ENCODE data around the gene AHDC1.
"Not testable (repeated sequence)": the region's sequence is repeated elsewhere in the genome, so short reads cannot be mapped to it uniquely, and the experiment has no call there.

Gene AHDC1

DNA sequence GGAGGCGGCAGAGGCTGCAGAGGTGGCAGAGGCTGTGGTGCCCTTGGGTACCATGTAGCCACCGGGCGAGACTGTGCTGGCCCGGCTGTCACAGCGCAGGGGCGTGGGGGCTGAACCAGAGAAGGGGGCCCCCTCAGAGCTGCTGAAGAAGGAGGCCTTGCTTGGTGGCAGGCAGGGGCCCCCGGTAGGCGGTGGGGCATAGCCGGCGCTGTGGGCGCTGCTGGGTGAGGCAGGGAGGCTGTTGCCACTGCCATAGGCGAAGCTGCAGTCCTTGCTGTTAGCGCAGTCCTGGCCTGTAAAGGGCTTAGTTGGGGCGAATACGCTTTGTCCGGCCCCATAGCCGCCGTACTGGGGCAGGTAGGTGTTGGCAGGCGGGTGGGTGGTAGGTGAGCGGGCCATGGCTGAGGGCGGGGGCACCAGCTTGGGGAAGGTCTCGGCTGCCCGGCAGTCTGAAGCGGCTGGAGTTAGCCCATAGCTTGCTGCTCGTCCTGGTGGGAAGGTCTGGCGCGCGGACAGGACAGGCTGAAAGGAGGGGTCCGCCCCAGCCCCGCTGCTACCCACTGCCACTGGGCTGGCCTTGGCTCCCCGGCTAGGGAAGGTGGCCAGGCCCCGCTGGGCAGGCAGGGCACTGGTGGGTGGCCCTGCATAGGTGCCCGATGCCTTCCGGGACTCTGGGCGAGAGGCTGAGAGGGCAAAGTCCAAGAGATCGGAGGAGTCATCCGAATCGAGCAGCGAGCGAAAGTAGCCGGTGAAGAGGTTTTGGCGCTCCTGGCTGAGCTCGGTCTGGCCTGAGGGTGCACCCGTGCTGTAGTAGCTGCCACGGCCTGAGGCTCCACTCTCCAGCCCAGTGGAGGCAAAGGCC, 54.9 kb downstream of the AHDC1 start:
- TF ChIP-seq POLR2A (IDR thresholded peaks at IDR 0.05; ENCODE audit: low read length): no peak
- TF ChIP-seq GATA1 (IDR thresholded peaks at IDR 0.05; ENCODE audit: low read depth, low read length): no peak
- no peak for DNase-seq

DNA sequence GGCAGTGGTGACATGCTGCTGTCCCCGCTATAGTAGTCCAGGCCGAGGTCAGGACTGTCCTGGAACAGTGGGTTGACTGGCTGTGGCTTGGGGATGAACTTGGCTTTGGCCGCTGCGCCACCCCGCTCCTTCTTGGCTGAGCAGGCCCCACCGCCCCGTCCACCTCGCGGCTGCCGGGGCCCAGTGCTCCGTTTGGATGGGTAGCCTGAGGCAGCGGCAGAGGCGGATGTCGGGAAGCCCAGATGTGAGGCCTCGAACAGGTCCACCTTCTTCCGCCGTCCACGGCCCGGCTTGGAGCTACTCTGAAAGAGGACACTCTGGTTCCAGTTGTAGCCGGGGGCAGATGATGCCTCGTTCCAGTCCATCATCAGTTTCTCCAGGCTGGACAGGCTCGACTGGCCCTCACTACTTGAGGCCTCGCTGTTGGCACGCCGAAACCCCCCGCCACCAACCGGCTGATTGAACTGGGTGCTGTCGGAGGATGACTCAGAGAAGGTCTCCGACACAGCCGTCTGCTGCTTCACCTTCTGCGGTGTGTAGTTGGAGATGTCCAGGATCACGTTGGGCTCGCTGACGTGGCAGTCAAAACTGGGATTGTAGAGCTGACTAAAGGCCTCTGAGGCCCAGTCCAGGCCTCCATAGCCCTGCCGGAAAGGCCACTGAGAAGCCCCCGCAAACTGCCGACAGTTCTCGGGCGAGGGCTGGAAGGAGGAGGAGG, 55.6 kb downstream of the AHDC1 start:
- no peak for DNase-seq
- TF ChIP-seq GATA1 (IDR thresholded peaks at IDR 0.05; ENCODE audit: low read depth, low read length) (no peak), POLR2A (IDR thresholded peaks at IDR 0.05; ENCODE audit: low read length) (no peak)

DNA sequence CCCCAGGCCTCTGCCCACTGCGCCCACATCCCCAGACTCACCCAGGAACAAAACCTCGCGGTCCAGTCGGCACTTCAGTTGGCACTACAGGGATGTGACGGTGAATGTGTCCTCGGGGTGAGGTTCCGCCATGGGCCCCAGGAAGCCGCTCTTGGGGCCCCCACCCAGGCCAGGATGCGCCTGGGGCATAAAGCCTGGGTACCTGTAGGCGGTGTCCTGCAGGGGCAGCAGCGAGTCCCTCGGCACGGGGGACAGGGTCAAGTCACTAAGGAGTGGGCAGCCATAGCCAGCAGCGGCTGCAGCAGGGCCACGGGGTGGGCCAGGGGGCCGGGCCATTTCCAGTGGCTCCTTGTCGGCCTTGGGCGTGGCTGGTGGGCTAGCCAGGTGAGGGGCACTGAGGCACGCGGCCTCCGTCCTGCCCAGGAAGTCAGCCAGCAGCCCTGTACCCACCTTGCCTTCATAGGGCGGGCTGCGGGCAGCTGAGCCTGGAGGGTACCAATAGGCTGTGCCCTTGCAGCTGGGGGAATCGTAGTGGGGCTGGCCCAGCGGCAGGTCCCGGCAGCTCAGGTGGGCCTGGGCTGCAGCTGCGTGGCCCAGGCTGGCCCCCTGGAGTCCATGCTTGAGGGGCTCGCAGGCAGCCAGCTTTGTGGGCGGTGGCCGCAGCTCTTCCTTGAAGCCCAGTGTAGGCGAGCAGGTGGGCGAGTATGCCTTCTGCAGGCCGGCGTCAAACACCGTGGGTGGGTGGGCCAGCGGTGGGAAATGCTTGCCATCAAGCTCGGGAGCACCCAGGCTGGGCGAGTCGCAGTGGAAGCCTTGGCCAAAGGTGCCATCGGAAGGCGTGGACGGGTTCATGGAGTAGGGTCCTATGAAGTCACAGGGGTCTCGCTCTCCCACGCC, 56.5 kb downstream of the AHDC1 start:
- no peak for TF ChIP-seq GATA1 (IDR thresholded peaks at IDR 0.05; ENCODE audit: low read depth, low read length)
- no peak for TF ChIP-seq POLR2A (IDR thresholded peaks at IDR 0.05; ENCODE audit: low read length)
- no peak for DNase-seq

DNA sequence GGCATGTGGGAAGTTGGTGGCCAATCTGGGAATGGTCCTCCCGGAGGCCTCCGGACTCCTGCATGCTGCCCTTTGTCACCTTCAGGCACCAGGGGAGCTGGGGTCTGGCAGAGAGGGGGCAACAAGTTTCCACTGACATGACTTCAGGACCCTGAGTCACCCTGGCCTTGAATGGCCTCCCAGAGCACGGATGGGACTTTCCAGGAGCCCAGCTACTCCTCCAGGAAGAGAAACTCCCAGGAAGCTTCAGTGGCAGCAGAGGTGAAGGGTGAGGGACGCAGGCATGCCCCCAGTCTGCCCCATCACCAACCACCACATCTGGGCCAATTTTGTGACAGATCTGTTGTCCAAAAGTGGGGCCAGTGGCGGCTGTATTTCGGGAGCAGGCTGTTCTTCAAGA, 58.1 kb downstream of the AHDC1 start:
- no peak for TF ChIP-seq POLR2A (IDR thresholded peaks at IDR 0.05; ENCODE audit: low read length)
- TF ChIP-seq GATA1 (IDR thresholded peaks at IDR 0.05; ENCODE audit: low read depth, low read length): no peak
- no peak for DNase-seq

DNA sequence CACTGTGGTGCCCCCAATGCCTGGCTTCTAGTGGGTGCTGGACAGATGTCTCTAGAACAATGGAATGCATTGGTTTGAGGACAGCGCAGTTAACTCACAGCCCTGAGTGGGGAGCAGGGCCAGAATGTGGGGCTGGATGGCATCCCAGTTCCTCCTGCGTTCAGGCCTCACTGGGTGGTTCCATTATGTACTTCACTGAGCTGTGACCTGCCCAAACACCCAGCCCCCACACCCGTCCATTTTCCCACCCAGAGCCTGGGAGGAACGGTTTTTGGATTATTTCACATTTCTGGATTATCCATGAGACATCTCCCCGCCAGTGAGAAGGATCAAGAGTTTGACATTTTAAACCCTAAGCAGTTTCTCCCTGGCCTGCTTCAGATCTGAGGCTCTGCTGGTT, 58.7 kb downstream of the AHDC1 start:
- no peak for DNase-seq
- TF ChIP-seq GATA1 (IDR thresholded peaks at IDR 0.05; ENCODE audit: low read depth, low read length): no peak
- TF ChIP-seq POLR2A (IDR thresholded peaks at IDR 0.05; ENCODE audit: low read length): no peak

DNA sequence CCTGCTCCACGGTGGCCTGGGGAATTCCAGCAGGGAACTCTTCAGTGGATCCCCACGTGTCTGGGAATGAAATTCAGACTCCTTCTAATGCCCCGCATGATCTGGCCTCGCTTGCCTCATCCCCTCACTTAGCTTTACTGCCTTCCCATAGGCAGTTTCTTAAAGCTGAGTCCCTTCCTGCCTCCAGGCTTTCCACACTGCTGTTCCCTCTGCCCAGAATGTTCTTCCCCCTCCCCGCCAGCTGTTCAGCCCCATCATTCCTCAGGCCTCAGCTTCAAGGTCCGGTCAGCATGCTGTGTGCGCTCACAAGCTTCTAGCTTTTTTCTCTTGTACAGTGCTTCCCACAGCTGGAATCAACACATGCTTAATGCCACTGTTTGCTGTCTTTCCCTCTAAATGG, 59.1 kb downstream of the AHDC1 start:
- no peak for DNase-seq
- no peak for TF ChIP-seq GATA1 (IDR thresholded peaks at IDR 0.05; ENCODE audit: low read depth, low read length)
- TF ChIP-seq POLR2A (IDR thresholded peaks at IDR 0.05; ENCODE audit: low read length): no peak

DNA sequence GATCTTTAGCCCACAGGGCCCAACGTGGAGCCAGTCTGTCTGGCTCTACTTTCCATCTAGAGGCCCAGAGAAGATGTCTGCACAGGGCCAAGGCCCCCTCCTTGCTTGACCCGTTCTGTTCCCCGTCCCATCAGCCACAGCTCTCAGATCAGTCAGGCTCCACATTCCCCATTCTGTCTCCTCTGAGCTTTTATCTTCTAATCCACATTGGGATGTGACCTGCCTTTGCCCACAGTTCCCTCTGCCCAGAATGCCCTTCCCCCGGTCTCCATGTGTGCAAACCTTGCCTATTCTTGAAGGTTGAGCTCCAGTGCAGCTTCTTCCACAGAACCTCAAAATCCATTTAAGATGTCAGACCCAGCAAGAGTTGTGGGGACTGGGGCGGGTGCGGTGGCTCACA, 60.7 kb downstream of the AHDC1 start:
- TF ChIP-seq POLR2A (IDR thresholded peaks at IDR 0.05; ENCODE audit: low read length) (no peak), GATA1 (IDR thresholded peaks at IDR 0.05; ENCODE audit: low read depth, low read length) (no peak)
- no peak for DNase-seq

DNA sequence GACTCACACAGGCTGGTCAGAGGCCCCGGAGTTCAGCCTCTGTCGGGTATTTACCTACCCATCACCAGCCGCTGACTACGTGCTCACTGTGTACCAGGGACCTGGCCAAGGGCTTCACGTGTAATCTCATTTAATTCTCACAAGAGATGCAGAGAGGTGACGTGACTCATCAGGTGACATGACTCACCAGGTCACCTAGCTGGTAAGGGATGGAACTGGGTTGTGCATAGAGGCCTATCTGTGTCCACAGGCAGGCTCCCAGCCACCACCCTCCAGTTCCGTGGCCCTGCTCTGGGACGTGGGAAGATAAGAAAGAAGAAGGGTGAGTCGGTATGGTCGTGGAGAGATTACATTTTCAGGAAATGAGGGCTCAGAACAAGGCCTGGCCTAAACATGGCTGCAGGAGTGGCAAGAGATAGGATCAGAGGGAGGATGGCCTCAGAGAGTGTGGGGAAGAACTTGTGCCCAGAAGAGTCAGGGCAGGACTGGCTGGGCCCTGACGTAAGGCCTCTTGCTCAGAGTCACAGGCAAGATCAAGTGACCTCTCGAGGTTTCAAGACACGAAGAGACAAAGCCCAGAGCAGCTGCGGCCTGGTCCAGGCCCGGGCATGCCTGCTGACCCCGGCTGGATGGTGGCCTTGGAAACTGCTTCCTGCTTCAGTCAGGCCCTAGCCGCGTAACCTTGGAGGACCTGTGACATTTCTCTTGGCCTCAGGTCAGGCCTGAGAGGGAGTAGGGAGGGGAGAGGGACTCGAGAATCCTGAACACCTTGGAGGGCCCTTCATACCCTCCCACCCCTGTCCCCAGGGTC, 61.3 kb downstream of the AHDC1 start:
- DNase-seq: peak; percentile 97 to 99
- TF ChIP-seq GATA1 (IDR thresholded peaks at IDR 0.05; ENCODE audit: low read depth, low read length): peak; percentile 99
- TF ChIP-seq POLR2A (IDR thresholded peaks at IDR 0.05; ENCODE audit: low read length): peak; percentile 71

DNA sequence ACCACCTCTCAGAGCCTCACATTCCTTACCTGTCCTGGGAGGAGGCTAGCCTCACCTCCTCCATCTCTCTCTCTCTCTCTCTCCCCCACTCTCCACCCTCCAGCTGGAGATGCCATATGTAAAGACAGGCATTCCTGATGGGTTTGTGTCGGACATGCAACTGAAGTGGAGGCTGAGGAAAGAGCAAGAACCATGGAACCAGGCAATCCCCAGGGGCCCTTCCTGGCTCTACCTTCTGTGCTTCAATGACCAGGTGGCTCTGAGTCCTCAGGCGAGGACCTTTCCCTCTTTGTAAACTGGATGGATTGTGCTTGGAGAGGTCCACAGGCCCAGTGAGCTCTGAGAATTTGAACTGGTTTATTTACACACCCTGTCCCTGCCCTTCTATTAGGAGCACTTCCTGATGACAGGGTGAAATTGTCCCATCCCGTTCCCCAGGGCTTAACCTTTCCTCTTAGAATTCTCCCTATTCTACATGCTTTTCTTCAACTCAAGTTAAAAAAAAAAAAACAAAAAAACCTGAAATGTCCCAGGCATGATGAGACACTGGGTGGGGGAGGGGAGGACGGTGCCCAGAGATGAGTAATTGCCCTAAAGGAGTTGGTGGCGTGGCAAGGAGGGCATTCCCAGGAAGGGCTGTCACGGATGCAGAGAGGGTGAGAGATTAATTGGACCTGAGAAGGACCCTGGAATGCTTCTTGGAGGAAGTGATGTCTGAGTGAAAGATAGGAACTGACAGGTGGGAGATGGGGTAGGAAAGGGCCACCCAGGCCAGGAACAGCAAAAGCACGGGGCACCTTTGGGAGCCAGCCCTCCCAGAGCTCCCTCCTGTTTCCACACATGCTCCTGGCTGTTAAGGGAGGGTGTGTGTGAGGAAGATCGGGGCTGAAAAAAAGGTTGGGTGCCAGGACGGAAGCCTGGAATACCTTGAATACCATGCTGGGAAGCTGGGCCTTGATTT, 63.8 kb downstream of the AHDC1 start:
- DNase-seq: peak in 1 of 2 experiments; percentile 43
- TF ChIP-seq POLR2A (IDR thresholded peaks at IDR 0.05; ENCODE audit: low read length): no peak
- TF ChIP-seq GATA1 (IDR thresholded peaks at IDR 0.05; ENCODE audit: low read depth, low read length): no peak

DNA sequence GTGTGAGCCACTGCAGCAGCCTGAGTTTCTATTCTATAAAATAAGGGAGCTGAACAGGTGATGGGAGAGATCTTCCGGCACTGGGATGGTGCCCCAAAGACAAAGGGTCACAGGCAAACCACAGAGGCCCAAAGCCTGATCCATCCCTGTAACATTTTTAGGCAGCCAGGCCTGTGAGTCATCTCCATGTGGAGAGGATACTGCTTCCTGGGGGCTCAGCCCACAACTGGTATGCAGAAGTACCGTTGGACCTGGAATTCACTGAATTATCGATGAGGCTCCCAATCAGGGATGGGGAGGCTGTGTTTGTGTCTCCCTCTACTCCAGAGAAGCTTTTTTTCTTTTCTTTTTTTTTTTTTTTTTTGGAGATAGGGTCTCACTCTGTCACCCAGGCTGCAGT, 65.2 kb downstream of the AHDC1 start:
- DNase-seq: peak in 1 of 2 experiments; percentile 16
- TF ChIP-seq POLR2A (IDR thresholded peaks at IDR 0.05; ENCODE audit: low read length) (no peak), GATA1 (IDR thresholded peaks at IDR 0.05; ENCODE audit: low read depth, low read length) (no peak)

DNA sequence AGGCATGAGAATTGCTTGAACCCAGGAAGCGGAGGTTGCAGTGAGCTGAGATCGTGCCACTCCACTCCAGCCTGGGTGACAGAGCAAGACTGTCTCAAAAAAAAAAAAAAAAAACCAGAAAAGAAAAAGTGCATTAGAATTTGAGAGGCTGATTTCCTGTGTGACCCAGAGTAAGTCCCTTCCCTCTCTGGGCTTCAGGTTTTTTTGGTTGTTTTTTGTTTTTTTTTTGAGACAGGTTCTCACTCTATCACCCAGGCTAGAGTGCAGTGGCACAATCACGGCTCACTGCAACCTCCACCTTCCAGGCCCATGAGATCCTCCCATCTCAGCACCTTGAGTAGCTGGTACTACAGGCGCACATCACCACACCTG, 65.7 kb downstream of the AHDC1 start:
- not testable (repeated sequence) for DNase-seq

DNA sequence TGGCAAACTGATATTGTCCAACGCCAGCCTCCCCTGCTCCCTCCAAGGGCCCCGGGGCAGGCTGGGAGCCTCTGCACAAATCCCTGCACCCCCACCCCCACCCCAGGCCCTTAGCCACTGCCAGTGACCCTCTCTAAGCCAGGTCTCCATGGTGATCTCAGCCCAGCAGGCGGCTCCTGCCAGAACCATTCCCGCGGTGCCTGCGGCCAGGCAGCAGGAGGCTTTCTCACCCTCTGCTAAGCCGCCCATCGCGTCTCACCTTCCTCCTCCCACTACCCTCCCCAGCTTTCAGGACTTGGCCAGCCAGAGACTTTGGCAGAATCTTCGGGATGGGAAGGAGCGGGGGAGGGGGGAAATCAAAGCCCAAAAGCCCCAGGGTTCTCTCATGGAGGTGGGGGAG, 67.2 kb downstream of the AHDC1 start:
- no peak for DNase-seq
- TF ChIP-seq GATA1 (IDR thresholded peaks at IDR 0.05; ENCODE audit: low read depth, low read length) (no peak), POLR2A (IDR thresholded peaks at IDR 0.05; ENCODE audit: low read length) (no peak)

Data from erythroblast (primary cell).